Measurements from ENCODE around the gene PBX2. TPM values are rescaled to one million over a fixed set of nuclear protein-coding genes. Genes with fewer than 3 reads are reported as not detected.

Gene PBX2
- total and polyA plus RNA-seq, 4 donors = 1.5 to 52.5 (median 18.7) TPM

- Histone ChIP-seq H3K9me3 (ENCODE audit: control insufficient read depth in 4 of 4, low read length in 3 of 4) (no peaks in the 10 kb centered on the region), H3K27me3 (ENCODE audit: control insufficient read depth in 4 of 4, insufficient read depth in 4 of 4, low read length in 3 of 4) (no peaks in the 10 kb centered on the region), H3K4me1 (ENCODE audit: control insufficient read depth in 4 of 4, insufficient read depth in 4 of 4, low read length in 3 of 4) (peaks cover 3 to 33% (median 17%) of the 10 kb centered on the region in 4 donors), H3K4me3 (ENCODE audit: low read depth in 1 of 3, low read length in 3 of 3) (peak overlapping the region; percentile 38 to 53 (median 50)), H3K9ac (ENCODE audit: low read depth in 1 of 2, low read length in 2 of 2) (peak overlapping the region; percentile 66 to 84), H3K36me3 (ENCODE audit: control insufficient read depth in 4 of 4, insufficient read depth in 3 of 4, low read depth in 1 of 4, low read length in 3 of 4) (no peaks in the 10 kb centered on the region), H3K27ac (ENCODE audit: low read depth in 1 of 2, low read length in 2 of 2) (peak overlapping the region; percentile 82 to 99)
- peak; percentile 65 for DNase-seq (ENCODE audit: low spot score)
- WGBS = 18% methylated on average over 15 of the region's 15 CpGs
- TF ChIP-seq YY1 (IDR thresholded peaks at IDR 0.05) (no peak), FOXA1 (IDR thresholded peaks at IDR 0.05) (no peak), JUND (IDR thresholded peaks at IDR 0.05) (peak in 1 of 2 donors; percentile 48), REST (IDR thresholded peaks at IDR 0.05) (no peak), CTCF (IDR thresholded peaks at IDR 0.05; ENCODE audit: low read depth, low read length, missing input control) (peak; percentile 41), RXRA (IDR thresholded peaks at IDR 0.05) (no peak), HNF4A (conservative IDR thresholded peaks at IDR 0.05) (peak in 1 of 2 donors; percentile 29), FOXA2 (IDR thresholded peaks at IDR 0.05) (no peak), GABPA (IDR thresholded peaks at IDR 0.05 in 1 of 2, conservative IDR thresholded peaks at IDR 0.05 in 1 of 2) (no peak), RAD21 (IDR thresholded peaks at IDR 0.05) (peak; percentile 33 to 52), TAF1 (conservative IDR thresholded peaks at IDR 0.05) (no peak), EGR1 (IDR thresholded peaks at IDR 0.05; ENCODE audit: low read depth in 2 of 2) (no peak), MAX (IDR thresholded peaks at IDR 0.05) (no peak), SP1 (IDR thresholded peaks at IDR 0.05) (no peak), ATF3 (IDR thresholded peaks at IDR 0.05) (no peak), ZBTB33 (IDR thresholded peaks at IDR 0.05) (no peak), NR2F2 (IDR thresholded peaks at IDR 0.05) (no peak), HNF4G (IDR thresholded peaks at IDR 0.05) (no peak)
These were observed 5.0 kb upstream of the PBX2 start for GRCh38 chr6:32194825-32195651.
